ENCODE results near the gene SEL1L. TPM values are rescaled to one million over a fixed set of nuclear protein-coding genes. Genes with fewer than 3 reads are reported as not detected.

SEL1L gene
- polyA plus RNA-seq, 3 donors: 14.4 to 48.4 (median 42.5) TPM

DNA sequence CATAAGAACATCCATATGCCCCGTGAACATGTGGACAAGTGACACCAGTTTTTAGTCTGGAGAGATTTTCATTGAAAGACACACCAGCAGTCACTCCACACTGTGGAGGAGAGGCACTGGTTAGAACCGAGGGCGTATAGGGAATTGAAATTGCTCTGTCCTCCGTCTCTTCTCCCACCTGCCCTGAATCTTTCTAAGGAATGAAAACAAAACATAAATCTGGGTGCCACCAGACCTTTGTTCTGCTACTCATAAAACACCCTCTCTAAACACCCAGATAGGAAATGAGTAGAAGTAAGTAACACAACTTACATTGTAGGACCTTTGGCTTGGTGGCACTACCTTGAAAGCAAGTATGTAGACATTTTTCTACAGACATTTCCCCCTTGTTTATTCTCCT, 96.4 kb downstream of the SEL1L start:
- H3K9ac ChIP-seq (ENCODE audit: insufficient read depth, low read length, poor library complexity, severe bottlenecking): no peak overlapping the region
- no peak overlapping the region for H3K27ac ChIP-seq (ENCODE audit: low read depth in 1 of 2, low read length in 2 of 2)
- no peak for DNase-seq
- peaks cover 14% of the 10 kb centered on the region for H3K4me1 Mint-ChIP-seq
- intact Hi-C loops (cut with micrococcal nuclease): loop anchor here (10.0 kb wide), 1 partner anchor 52 kb away; no protein-coding TSS in a partner anchor
- H3K4me1 ChIP-seq (ENCODE audit: control insufficient read depth in 1 of 2, insufficient read depth in 2 of 2, low read length in 2 of 2): peaks cover 15 to 18% of the 10 kb centered on the region in 2 donors
- H3K27me3 ChIP-seq (ENCODE audit: control insufficient read depth in 2 of 2, insufficient read depth in 2 of 2, low read length in 2 of 2): peaks cover 79 to 89% of the 10 kb centered on the region in 2 donors
- H3K36me3 ChIP-seq (replicated peaks in 1 of 2; ENCODE audit: control insufficient read depth in 1 of 2, insufficient read depth in 2 of 2, low read length in 2 of 2): no peaks in the 10 kb centered on the region
- H4K20me1 ChIP-seq (ENCODE audit: insufficient read depth, low read length): peaks cover 3% of the 10 kb centered on the region
- H3K9me3 Mint-ChIP-seq: peaks cover 0 to 13% (median 3%) of the 10 kb centered on the region in 7 donors
- WGBS (ENCODE audit: insufficient coverage): no CpG with 5 or more reads among the region's 4 CpGs
- H3K27ac Mint-ChIP-seq: no peak overlapping the region
- H3K4me3 ChIP-seq (replicated peaks in 1 of 3; ENCODE audit: low read depth in 2 of 3, low read length in 3 of 3): no peak overlapping the region
- H3K4me3 Mint-ChIP-seq: peak overlapping the region; percentile 72 to 89
- H3K27me3 Mint-ChIP-seq (ENCODE audit: low read depth in 3 of 3): peaks cover 80 to 91% (median 82%) of the 10 kb centered on the region in 3 donors
- peaks cover 3 to 17% of the 10 kb centered on the region in 2 donors for H3K36me3 Mint-ChIP-seq
- no peaks in the 10 kb centered on the region for H3K79me2 ChIP-seq (ENCODE audit: insufficient read depth, low read length)
- TF ChIP-seq, protein P1, sequence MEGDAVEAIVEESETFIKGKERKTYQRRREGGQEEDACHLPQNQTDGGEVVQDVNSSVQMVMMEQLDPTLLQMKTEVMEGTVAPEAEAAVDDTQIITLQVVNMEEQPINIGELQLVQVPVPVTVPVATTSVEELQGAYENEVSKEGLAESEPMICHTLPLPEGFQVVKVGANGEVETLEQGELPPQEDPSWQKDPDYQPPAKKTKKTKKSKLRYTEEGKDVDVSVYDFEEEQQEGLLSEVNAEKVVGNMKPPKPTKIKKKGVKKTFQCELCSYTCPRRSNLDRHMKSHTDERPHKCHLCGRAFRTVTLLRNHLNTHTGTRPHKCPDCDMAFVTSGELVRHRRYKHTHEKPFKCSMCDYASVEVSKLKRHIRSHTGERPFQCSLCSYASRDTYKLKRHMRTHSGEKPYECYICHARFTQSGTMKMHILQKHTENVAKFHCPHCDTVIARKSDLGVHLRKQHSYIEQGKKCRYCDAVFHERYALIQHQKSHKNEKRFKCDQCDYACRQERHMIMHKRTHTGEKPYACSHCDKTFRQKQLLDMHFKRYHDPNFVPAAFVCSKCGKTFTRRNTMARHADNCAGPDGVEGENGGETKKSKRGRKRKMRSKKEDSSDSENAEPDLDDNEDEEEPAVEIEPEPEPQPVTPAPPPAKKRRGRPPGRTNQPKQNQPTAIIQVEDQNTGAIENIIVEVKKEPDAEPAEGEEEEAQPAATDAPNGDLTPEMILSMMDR (IDR thresholded peaks at IDR 0.05): no peak
- H3K4me2 ChIP-seq (replicated peaks; ENCODE audit: extremely low read depth, low read length, poor library complexity, severe bottlenecking): no peak overlapping the region
- H2AFZ ChIP-seq (ENCODE audit: insufficient read depth, low read depth, low read length, poor library complexity, severe bottlenecking): no peak overlapping the region
- peaks cover 0 to 21% of the 10 kb centered on the region in 2 donors for H3K9me3 ChIP-seq (replicated peaks in 1 of 2; ENCODE audit: control insufficient read depth in 1 of 2, insufficient read depth in 1 of 2, low read length in 2 of 2)

DNA sequence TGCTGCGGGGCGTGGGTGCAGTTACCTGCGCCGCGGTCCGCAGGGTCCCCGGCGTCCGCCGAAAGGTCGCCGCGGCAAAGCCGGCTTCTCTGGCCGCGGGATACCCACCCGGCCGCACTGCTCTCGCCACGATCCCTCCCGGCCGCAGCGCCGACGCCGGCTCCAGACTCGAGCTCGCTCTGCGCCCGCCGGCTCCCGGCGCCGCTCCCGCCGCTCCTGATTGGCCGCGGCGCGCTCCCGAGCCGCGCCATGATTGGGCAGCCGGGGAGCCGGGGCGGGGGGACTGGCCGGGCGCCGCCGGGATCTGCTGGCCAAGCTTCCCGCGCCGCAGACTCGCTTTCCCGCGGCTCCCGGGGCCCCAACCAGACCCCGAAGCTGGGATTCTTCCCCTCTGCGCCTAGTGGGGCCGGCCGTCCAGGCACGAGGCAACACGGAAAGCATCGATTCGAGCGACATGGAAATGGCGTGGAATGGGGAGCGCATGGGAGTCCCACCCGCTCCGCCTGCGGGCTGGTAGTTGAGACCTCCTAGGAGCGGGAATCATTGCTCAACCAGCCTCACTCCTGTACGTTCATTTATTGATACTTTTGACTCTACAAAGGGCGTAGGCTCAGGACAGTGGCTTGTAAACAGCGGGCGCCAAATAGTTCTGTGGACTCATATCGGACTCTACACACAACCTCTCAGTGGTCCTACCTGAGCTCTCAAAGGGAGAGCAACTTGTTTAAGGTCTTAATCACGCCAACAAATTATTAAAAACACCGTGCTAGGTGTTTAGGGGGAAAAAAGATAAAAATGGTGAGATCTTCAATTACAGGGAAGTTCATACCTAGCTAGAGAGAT, 97.1 kb downstream of the SEL1L start:
- Histone ChIP-seq H4K20me1 (ENCODE audit: insufficient read depth, low read length) (peaks cover 3% of the 10 kb centered on the region), H3K9me3 (replicated peaks in 1 of 2; ENCODE audit: control insufficient read depth in 1 of 2, insufficient read depth in 1 of 2, low read length in 2 of 2) (peaks cover 0 to 21% of the 10 kb centered on the region in 2 donors), H2AFZ (ENCODE audit: insufficient read depth, low read depth, low read length, poor library complexity, severe bottlenecking) (peak overlapping the region; percentile 73), H3K27ac (ENCODE audit: low read depth in 1 of 2, low read length in 2 of 2) (no peak overlapping the region), H3K4me3 (replicated peaks in 1 of 3; ENCODE audit: low read depth in 2 of 3, low read length in 3 of 3) (peak overlapping the region; percentile 40 to 76 (median 49)), H3K27me3 (ENCODE audit: control insufficient read depth in 2 of 2, insufficient read depth in 2 of 2, low read length in 2 of 2) (peaks cover 84 to 86% of the 10 kb centered on the region in 2 donors), H3K79me2 (ENCODE audit: insufficient read depth, low read length) (no peaks in the 10 kb centered on the region), H3K4me1 (ENCODE audit: control insufficient read depth in 1 of 2, insufficient read depth in 2 of 2, low read length in 2 of 2) (peaks cover 15 to 18% of the 10 kb centered on the region in 2 donors), H3K9ac (ENCODE audit: insufficient read depth, low read length, poor library complexity, severe bottlenecking) (no peak overlapping the region), H3K4me2 (replicated peaks; ENCODE audit: extremely low read depth, low read length, poor library complexity, severe bottlenecking) (peak overlapping the region; percentile 81), H3K36me3 (replicated peaks in 1 of 2; ENCODE audit: control insufficient read depth in 1 of 2, insufficient read depth in 2 of 2, low read length in 2 of 2) (no peaks in the 10 kb centered on the region)
- H3K9me3 Mint-ChIP-seq: peaks cover 0 to 13% (median 3%) of the 10 kb centered on the region in 7 donors
- peak overlapping the region; percentile 72 to 89 for H3K4me3 Mint-ChIP-seq
- H3K27ac Mint-ChIP-seq: no peak overlapping the region
- peaks cover 3 to 17% of the 10 kb centered on the region in 2 donors for H3K36me3 Mint-ChIP-seq
- under 1% methylated on average over 77 of the region's 79 CpGs for WGBS (ENCODE audit: insufficient coverage)
- intact Hi-C loops (cut with micrococcal nuclease): loop anchor here (10.0 kb wide), 1 partner anchor 52 kb away; no protein-coding TSS in a partner anchor
- peaks cover 14% of the 10 kb centered on the region for H3K4me1 Mint-ChIP-seq
- TF ChIP-seq, protein P1 (IDR thresholded peaks at IDR 0.05): no peak
- H3K27me3 Mint-ChIP-seq (ENCODE audit: low read depth in 3 of 3): peaks cover 79 to 89% (median 80%) of the 10 kb centered on the region in 3 donors
- peak; percentile 29 to 65 (median 62) for DNase-seq

Data from CD14-positive monocyte (primary cell).